Cerebellar cortex (tissue), 1 donor: Measurements from ENCODE around the gene VWA7.
A peak's percentile ranks its signal among the peaks of the same experiment; 100 is the strongest.
"Not testable (repeated sequence)": the region's sequence is repeated elsewhere in the genome, so short reads cannot be mapped to it uniquely, and the experiment has no call there.

Experiments
- DNase-seq: peaks from one replicate; pipeline ENCODE4 v3.0.0-alpha.2; 2015; ENCODE audit warnings: low spot score

Gene VWA7

DNA sequence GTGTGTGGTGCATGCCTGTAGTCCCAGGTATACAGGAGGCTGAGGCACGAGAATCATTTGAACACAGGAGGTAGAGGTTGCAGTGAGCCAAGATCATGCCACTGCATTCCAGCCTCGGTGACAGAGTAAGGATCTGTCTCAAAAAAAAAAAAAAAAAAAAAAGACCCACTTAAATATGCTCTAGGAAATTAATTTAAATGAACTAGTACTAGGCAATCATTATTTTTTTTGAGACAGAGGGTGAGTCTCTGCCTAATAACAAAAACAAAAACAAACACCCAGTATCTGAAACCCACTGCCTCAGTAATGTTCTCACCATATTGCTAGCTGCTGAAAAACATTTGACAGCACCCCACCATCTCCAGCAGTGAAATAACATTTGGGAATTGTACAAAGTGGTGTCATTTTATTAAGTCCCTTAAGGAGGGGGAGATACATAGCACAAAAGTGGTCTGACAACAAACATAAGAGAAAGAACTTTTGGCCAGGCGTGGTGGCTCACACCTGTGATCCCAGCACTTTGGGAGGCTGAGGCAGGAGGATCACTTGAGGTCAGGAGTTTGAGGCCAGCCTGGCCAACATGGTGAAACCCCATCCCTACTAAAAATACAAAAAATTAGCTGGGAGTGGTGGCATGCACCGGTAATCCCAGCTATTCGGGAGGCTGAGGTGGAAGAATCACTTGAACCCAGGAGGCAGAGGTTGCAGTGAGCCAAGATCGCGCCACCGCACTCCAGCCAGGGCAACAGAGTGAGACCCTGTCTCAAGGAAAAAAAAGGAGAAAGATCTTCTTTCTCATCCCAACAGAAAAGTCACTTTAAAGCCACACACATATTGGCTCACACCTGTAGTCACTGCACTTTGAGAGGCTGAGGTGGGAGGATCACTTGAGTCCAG, 24.2 kb upstream of the VWA7 start:
- not testable (repeated sequence) for DNase-seq

DNA sequence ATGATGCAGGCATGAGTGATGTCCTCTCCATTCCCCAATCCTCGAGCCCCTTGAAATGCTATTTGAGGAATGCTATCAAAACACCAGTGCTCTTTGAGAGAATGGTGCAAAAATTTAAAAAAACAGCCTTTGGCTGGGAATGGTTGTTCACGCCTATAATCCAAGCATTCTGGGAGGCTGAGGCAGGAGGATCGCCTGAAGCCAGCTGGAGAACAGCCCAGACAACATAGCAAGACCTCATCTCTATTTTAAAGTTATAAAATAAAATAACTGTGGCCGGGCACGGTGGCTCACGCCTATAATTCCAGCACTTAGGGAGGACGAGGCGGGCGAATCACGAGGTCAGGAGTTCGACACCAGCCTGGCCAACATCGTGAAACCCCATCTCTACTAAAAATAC, 22.7 kb upstream of the VWA7 start:
- DNase-seq, result no peak

DNA sequence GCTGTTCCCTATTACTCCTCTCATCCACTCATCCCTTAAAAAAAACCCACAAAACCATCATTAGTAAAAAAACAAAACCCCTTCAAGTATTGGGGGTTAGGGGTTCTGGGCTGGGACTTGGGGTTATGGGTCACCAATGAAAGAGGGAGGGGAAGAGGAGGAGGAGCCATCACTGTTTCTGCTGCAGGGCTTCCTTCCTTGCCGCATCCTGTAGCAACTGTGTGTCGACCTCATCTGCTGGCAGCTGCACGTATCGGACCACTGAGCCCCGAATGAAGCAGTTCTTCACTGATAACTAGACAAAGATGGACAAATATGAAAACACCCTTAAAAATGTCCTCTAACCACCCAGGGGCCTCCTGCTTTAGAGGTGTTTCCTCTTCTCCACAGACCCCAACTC, 20.5 kb upstream of the VWA7 start:
- no peak for DNase-seq

DNA sequence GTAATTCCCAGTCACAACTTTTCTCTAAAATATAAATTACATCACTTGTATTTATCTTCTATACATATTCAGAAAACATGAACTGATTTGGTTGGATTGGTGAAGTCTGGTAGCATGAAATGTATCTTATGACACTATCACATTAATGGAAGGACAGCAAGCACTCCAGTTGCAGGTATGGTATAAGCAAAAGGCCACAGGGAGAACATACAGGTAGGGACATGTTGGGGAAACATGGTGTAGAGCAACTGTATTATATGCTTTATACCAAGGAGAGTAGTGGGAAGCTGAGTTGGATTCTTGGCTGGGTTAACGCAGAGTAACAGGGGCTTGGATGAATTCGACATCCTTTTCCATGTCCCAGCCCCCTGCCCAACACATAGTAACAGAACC, 19.9 kb upstream of the VWA7 start:
- DNase-seq, result no peak

DNA sequence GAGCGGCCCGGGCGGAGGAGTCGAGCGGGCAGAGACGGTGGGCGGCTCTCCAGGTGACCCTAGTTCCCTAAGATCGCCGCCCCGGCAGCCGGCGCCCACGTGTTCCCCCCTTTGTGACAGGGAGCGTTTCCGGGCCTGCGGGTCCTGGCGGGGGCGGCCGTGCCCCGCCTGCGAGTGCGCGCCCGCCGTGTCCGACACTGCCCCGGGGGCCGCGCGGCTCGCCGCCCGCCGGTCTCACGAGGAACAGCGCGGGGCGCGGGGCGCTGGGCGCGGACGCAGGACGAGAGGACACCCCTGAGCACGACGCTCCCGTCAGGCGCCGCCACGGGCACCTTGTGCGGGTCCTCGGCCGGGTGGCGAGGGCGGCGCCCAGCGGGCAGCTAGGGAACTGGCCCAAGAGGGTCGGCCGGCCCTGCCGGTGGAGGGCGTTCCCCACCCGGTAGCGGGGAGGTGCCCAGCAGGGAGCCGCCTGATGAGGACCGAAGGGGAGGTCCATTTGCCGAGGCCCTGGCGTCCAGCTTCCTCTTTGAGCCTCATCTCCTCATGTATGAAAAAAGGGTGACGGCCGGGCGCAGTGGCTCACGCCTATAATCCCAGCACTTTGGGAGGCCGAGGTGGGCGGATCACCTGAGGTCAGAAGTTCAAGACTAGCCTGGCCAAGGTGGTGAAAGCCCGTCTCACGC, 18.6 kb upstream of the VWA7 start, which contains the start of gene VARS1:
TSS of gene VARS1 (minus strand) at position 137 of the 683 bp plus-strand sequence. CDS start 535 bp downstream, outside the sequence.
- DNase-seq, result peak; percentile 84

GRCh38 chr6:31794866-31795615, 17.9 kb upstream of the VWA7 start:
- DNase-seq, result no peak

DNA sequence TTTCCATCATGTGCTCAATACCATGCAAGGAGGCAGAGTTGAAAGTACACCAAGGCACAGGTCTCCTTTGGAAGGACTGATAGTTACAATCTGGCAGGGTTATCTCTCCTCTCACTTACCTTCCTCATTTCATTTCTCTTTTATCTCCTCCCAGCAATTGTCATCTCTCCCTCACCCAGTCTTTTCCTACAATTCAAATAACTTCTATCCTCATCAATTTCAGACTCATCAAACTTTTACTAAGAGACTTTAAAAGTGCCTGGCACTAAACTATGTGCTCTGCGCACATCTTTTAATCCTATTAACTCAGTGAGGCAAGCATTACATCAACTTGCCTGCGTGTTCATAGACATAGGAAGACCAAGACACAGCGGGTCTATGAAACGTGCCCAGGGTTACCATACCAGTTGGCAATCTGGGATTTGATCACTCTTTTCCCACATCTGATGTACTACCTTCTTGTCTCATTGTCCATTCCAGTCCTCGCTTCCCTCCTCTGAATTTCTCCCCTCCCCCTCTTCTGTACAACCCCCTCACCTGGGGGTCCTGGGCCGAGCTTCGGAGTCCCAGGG, 17.3 kb upstream of the VWA7 start:
- DNase-seq, result peak; percentile 23

GRCh38 chr6:31793927-31794245, 16.8 kb upstream of the VWA7 start:
- DNase-seq, result not testable (repeated sequence)

- DNase-seq, result peak; percentile 29
Measured at GRCh38 chr6:31792761-31793171, 15.6 kb upstream of the VWA7 start.

GRCh38 chr6:31792090-31792374, 14.9 kb upstream of the VWA7 start:
- no peak for DNase-seq

- peak; percentile 69 for DNase-seq
Measured at GRCh38 chr6:31791324-31792089, 14.4 kb upstream of the VWA7 start.

GRCh38 chr6:31785475-31785874, 8.3 kb upstream of the VWA7 start:
- DNase-seq, result no peak

DNA sequence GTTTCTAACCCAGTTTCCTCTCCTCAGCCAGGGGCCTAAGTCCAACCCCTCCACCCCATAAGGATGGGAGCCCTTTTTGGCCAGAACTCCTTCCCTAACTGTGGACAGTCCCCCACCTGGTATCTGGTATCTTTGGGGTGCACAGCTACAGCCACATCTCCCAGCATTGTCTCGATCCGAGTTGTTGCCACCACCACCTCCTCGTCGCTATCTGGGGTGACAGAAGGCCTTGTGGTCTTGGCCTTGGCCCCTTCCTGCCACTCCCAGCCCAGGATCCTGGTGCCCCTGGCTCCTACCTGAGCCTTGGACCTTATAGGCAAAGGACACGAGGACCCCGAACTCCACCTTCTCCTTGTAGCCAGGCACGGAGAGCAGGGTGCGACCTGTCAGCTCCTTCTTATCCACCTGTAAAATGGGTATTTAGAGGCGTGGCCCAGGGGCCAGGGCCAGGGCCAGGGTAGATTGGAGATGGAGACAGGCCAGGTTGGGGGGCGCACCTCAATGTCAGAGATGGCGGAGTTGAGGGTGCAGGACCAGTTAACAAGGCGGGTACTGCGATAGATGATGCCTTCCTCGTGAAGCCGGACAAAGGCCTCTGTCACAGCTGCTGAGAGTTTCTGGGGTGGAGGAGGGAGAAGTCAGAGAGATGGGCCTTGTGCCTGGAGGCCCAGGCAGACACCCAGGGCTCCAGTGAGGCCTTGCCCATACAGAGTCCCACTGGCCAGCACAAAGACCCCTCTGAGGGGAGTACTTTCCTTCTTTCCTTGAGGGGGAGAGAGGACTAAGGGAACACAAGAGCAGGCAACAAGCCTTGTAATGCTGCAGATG, 7.2 kb upstream of the VWA7 start:
- DNase-seq, result no peak

- no peak for DNase-seq
Measured at GRCh38 chr6:31782126-31782855, 5.2 kb upstream of the VWA7 start.

DNA sequence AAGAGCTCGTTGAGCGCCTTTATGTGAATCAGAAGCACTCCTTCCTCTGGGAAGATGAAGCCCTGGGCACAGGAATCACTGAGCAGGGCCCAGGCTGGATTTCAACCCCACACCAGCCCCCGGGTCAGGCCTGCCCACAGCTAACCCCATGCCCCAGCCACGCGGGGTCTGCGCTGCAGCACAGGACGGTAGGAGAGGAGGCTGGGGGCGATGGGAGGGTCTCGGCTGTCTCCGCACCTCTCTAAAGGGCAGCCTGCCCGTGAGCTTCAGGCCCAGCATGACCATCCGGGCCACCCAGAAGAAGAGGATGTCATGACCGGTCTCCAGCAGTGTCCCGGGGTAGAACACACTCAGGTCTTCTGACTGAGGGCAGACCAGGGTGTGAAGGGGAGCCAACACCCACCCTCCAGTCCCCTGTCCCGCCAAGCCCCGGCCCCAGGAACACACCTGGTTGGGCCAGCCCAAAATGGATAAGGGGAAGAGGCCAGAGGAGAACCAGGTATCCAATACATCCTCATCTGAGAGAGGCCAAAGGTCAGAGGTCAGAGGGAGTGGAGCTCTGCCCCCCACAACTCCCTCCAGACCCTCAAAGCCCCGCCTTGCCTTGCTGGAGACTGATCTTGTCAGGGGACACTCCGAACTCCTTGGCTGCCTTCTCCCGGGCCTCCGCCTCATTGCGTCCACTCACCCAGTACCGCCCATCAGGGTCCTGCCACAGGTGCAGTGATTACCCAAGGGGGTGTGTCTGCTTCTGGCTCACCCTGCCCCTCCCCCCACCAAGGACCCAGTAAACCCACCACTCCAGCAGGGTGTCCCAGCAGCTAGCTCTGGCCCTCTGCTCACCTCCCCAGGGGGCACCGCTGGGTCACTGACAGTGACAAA, 4.4 kb upstream of the VWA7 start:
- no peak for DNase-seq

- DNase-seq, result no peak
Measured at GRCh38 chr6:31780507-31781243, 3.5 kb upstream of the VWA7 start.

- DNase-seq, result no peak
Measured at GRCh38 chr6:31779908-31780307, 2.8 kb upstream of the VWA7 start.
